ENCODE results near the gene BARX2.

BARX2 gene

GRCh38 chr11:129366737-129367597 lies 8.7 kb upstream of the BARX2 start:
- TF ChIP-seq, protein P1, sequence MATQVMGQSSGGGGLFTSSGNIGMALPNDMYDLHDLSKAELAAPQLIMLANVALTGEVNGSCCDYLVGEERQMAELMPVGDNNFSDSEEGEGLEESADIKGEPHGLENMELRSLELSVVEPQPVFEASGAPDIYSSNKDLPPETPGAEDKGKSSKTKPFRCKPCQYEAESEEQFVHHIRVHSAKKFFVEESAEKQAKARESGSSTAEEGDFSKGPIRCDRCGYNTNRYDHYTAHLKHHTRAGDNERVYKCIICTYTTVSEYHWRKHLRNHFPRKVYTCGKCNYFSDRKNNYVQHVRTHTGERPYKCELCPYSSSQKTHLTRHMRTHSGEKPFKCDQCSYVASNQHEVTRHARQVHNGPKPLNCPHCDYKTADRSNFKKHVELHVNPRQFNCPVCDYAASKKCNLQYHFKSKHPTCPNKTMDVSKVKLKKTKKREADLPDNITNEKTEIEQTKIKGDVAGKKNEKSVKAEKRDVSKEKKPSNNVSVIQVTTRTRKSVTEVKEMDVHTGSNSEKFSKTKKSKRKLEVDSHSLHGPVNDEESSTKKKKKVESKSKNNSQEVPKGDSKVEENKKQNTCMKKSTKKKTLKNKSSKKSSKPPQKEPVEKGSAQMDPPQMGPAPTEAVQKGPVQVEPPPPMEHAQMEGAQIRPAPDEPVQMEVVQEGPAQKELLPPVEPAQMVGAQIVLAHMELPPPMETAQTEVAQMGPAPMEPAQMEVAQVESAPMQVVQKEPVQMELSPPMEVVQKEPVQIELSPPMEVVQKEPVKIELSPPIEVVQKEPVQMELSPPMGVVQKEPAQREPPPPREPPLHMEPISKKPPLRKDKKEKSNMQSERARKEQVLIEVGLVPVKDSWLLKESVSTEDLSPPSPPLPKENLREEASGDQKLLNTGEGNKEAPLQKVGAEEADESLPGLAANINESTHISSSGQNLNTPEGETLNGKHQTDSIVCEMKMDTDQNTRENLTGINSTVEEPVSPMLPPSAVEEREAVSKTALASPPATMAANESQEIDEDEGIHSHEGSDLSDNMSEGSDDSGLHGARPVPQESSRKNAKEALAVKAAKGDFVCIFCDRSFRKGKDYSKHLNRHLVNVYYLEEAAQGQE (IDR thresholded peaks at IDR 0.05; ENCODE audit: insufficient read depth in 1 of 2, low read depth in 2 of 2, low read length in 2 of 2), result no peak
- TF ChIP-seq TAF1 (IDR thresholded peaks at IDR 0.05; ENCODE audit: borderline replicate concordance, insufficient read depth, low read length), result no peak
- TF ChIP-seq FOXP2 (optimal IDR thresholded peaks at IDR 0.05; ENCODE audit: borderline replicate concordance, extremely low read depth, extremely low read length, insufficient read depth), result no peak
- no peak for TF ChIP-seq POLR2AphosphoS5 (IDR thresholded peaks at IDR 0.05; ENCODE audit: low read depth, low read length)
- no peak for TF ChIP-seq SIN3A (IDR thresholded peaks at IDR 0.05; ENCODE audit: borderline replicate concordance, insufficient read depth, low read length)

GRCh38 chr11:129368889-129369672 lies 6.6 kb upstream of the BARX2 start:
- TF ChIP-seq SIN3A (IDR thresholded peaks at IDR 0.05; ENCODE audit: borderline replicate concordance, insufficient read depth, low read length) (no peak), POLR2AphosphoS5 (IDR thresholded peaks at IDR 0.05; ENCODE audit: low read depth, low read length) (no peak), FOXP2 (optimal IDR thresholded peaks at IDR 0.05; ENCODE audit: borderline replicate concordance, extremely low read depth, extremely low read length, insufficient read depth) (no peak), TAF1 (IDR thresholded peaks at IDR 0.05; ENCODE audit: borderline replicate concordance, insufficient read depth, low read length) (no peak)
- TF ChIP-seq, protein P1 (IDR thresholded peaks at IDR 0.05; ENCODE audit: insufficient read depth in 1 of 2, low read depth in 2 of 2, low read length in 2 of 2), result no peak

GRCh38 chr11:129370715-129371114 lies 4.9 kb upstream of the BARX2 start:
- TF ChIP-seq FOXP2 (optimal IDR thresholded peaks at IDR 0.05; ENCODE audit: borderline replicate concordance, extremely low read depth, extremely low read length, insufficient read depth) (no peak), TAF1 (IDR thresholded peaks at IDR 0.05; ENCODE audit: borderline replicate concordance, insufficient read depth, low read length) (no peak), SIN3A (IDR thresholded peaks at IDR 0.05; ENCODE audit: borderline replicate concordance, insufficient read depth, low read length) (no peak), POLR2AphosphoS5 (IDR thresholded peaks at IDR 0.05; ENCODE audit: low read depth, low read length) (no peak)
- TF ChIP-seq, protein P1 (IDR thresholded peaks at IDR 0.05; ENCODE audit: insufficient read depth in 1 of 2, low read depth in 2 of 2, low read length in 2 of 2), result no peak

GRCh38 chr11:129372609-129373488 lies 2.8 kb upstream of the BARX2 start:
- TF ChIP-seq TAF1 (IDR thresholded peaks at IDR 0.05; ENCODE audit: borderline replicate concordance, insufficient read depth, low read length), result no peak
- no peak for TF ChIP-seq FOXP2 (optimal IDR thresholded peaks at IDR 0.05; ENCODE audit: borderline replicate concordance, extremely low read depth, extremely low read length, insufficient read depth)
- TF ChIP-seq, protein P1 (IDR thresholded peaks at IDR 0.05; ENCODE audit: insufficient read depth in 1 of 2, low read depth in 2 of 2, low read length in 2 of 2), result no peak
- TF ChIP-seq SIN3A (IDR thresholded peaks at IDR 0.05; ENCODE audit: borderline replicate concordance, insufficient read depth, low read length), result no peak
- no peak for TF ChIP-seq POLR2AphosphoS5 (IDR thresholded peaks at IDR 0.05; ENCODE audit: low read depth, low read length)

Measured in PFSK-1 (cell line).